Measurements from ENCODE around the gene MCCC1. TPM values are rescaled to one million over a fixed set of nuclear protein-coding genes. Genes with fewer than 3 reads are reported as not detected.
"Not testable (repeated sequence)": the region's sequence is repeated elsewhere in the genome, so short reads cannot be mapped to it uniquely, and the experiment has no call there.

Gene MCCC1
- total and polyA plus RNA-seq, 7 donors, result 8.2 to 24.4 (median 15.6) TPM

DNA sequence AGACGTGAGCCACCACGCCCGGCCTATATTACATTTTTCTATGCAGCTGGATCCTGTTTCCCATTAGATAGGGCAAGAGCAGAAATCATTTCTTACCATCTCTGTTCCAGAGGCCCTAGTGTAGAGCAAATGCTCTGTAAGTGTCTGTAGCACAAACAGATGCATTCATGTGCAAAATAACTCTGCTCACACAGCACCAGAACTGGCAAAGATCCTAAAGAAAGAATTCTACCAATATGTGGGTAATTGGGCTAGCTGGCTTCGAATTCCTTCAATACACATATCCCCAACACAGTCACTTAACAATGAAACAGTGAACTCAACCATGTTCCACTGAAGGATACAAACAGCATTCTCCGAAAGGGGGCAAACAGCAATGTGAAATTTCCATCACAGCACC lies 86.2 kb downstream of the MCCC1 start:
- Histone ChIP-seq H3K4me1 (no peaks in the 10 kb centered on the region), H3K9me3 (no peaks in the 10 kb centered on the region), H3K36me3 (ENCODE audit: insufficient read depth in 1 of 2, low read depth in 1 of 2) (peaks cover 0 to 32% of the 10 kb centered on the region in 2 donors), H3K27me3 (ENCODE audit: insufficient read depth in 3 of 3, low read length in 2 of 3) (no peaks in the 10 kb centered on the region), H3K4me3 (no peak overlapping the region), H3K27ac (no peak overlapping the region)
- DNase-seq, result no peak
- intact Hi-C loops (cut with DNase I), result no loop called here
- TF ChIP-seq, protein P1, sequence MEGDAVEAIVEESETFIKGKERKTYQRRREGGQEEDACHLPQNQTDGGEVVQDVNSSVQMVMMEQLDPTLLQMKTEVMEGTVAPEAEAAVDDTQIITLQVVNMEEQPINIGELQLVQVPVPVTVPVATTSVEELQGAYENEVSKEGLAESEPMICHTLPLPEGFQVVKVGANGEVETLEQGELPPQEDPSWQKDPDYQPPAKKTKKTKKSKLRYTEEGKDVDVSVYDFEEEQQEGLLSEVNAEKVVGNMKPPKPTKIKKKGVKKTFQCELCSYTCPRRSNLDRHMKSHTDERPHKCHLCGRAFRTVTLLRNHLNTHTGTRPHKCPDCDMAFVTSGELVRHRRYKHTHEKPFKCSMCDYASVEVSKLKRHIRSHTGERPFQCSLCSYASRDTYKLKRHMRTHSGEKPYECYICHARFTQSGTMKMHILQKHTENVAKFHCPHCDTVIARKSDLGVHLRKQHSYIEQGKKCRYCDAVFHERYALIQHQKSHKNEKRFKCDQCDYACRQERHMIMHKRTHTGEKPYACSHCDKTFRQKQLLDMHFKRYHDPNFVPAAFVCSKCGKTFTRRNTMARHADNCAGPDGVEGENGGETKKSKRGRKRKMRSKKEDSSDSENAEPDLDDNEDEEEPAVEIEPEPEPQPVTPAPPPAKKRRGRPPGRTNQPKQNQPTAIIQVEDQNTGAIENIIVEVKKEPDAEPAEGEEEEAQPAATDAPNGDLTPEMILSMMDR (IDR thresholded peaks at IDR 0.05), result no peak
- WGBS, 3 donors, result 89 to 96% (median 90%) methylated on average over 5 of the region's 5 CpGs
- ATAC-seq, result no peak

DNA sequence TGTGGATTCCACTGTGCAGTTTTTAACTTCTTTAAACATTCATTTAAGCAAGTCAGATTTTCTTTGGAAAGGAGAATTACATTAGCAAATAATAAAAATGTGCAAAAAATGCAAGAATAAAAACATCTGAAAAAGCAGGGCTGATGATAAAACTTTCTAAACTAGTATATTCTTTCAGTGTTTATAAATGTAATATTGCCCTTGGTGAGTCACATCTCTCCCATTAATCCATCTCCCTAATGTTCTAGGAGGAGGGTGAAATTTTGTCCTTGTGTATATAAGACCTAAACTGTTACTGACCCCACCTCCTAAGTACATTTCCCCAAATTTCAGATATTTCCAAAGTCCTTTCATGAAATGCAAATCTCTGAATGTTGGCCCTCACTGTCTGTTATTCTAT lies 90.5 kb downstream of the MCCC1 start:
- H3K4me1 ChIP-seq, result no peaks in the 10 kb centered on the region
- intact Hi-C loops (cut with DNase I), result no loop called here
- no peak overlapping the region for H3K4me3 ChIP-seq
- DNase-seq (no peak), ATAC-seq (no peak)
- no peak overlapping the region for H3K27ac ChIP-seq
- peaks cover 0 to 5% of the 10 kb centered on the region in 2 donors for H3K36me3 ChIP-seq (ENCODE audit: insufficient read depth in 1 of 2, low read depth in 1 of 2)
- H3K27me3 ChIP-seq (ENCODE audit: insufficient read depth in 3 of 3, low read length in 2 of 3), result no peaks in the 10 kb centered on the region
- H3K9me3 ChIP-seq, result no peaks in the 10 kb centered on the region
- TF ChIP-seq, protein P1 (IDR thresholded peaks at IDR 0.05), result no peak

DNA sequence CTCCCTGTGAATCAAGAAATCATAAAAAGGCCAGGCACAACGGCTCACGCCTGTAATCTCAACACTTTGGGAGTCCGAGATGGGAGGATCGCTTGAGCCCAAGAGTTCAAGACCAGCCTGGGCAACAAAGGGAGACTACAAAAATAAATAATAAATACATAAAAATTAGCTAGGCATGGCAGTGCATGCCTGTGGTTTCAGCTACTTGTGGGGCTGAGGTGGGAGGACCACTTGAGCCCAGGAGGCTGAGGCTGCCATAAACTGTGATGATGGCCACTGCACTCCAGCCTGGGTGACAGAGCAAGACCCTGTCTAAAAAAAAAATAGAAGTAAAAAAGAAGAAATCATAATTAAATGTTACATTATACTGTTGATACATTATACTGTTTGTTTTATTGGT lies 91.0 kb downstream of the MCCC1 start:
- Histone ChIP-seq H3K27ac (no peak overlapping the region), H3K4me3 (no peak overlapping the region), H3K4me1 (no peaks in the 10 kb centered on the region), H3K27me3 (ENCODE audit: insufficient read depth in 3 of 3, low read length in 2 of 3) (no peaks in the 10 kb centered on the region), H3K36me3 (ENCODE audit: insufficient read depth in 1 of 2, low read depth in 1 of 2) (peaks cover 0 to 5% of the 10 kb centered on the region in 2 donors), H3K9me3 (no peaks in the 10 kb centered on the region)
- TF ChIP-seq, protein P1 (IDR thresholded peaks at IDR 0.05), result no peak
- DNase-seq (no peak), ATAC-seq (no peak)
- intact Hi-C loops (cut with DNase I), result no loop called here
- WGBS, 3 donors, result 95 to 99% (median 95%) methylated on average over 4 of the region's 4 CpGs

DNA sequence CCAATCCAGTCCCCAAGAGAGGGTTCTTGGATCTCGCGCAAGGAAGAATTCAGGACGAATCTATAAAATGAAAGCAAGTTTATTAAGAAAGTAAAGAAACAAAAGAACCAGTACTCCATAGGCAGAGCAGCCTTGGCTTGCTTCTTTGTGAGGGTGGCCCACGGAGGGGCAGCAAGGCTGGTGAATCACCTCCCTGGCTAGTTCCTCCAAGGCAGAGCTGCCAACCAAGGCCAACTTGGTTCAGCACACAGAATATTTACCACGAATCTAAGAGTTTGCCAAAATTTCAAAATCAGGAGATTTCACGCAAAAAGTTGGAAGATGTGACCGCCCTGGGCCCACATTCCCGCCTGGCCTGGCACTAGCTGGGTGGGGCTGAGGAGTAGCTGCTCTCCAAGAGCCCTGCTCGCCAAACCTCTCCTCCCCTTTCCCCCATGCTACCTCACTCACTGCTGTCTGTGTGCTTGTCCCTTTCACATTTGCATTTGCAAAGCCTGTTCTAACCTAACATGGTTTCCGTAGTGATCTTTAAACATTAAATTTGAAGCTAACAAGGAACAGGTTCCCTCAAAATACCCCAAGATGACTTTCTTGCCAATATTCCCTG lies 92.8 kb downstream of the MCCC1 start:
- Histone ChIP-seq H3K27me3 (ENCODE audit: insufficient read depth in 3 of 3, low read length in 2 of 3) (no peaks in the 10 kb centered on the region), H3K4me3 (no peak overlapping the region), H3K36me3 (ENCODE audit: insufficient read depth in 1 of 2, low read depth in 1 of 2) (peaks cover 0 to 5% of the 10 kb centered on the region in 2 donors), H3K4me1 (no peaks in the 10 kb centered on the region), H3K27ac (no peak overlapping the region), H3K9me3 (no peaks in the 10 kb centered on the region)
- intact Hi-C loops (cut with DNase I), result no loop called here
- 75 to 83% (median 75%) methylated on average over 10 of the region's 10 CpGs for WGBS, 3 donors
- ATAC-seq, result no peak
- DNase-seq, result no peak
- TF ChIP-seq, protein P1 (IDR thresholded peaks at IDR 0.05), result no peak

DNA sequence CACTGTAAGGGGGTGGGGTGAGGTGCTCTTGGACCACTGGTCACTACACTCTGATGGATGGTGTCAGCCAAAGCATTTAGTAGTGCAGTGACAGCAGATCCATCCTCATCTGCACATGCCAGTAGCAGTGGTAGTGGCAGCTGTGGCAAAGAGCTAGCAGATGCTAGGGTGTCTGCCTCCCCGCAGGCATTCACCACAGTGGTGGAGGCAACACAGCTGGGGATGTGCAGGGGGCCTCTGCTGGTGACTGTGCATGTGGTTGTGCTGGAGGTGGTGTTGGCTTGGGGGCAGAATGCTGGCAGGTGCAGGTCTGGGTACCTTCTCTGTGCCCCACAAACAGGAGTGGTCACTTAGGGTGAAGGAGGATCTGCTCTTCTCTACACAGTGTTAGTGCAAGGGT lies 99.5 kb downstream of the MCCC1 start:
- Histone ChIP-seq H3K36me3 (ENCODE audit: insufficient read depth in 1 of 2, low read depth in 1 of 2) (no peaks in the 10 kb centered on the region), H3K4me3 (no peak overlapping the region), H3K9me3 (peaks cover 3% of the 10 kb centered on the region), H3K4me1 (no peaks in the 10 kb centered on the region), H3K27me3 (ENCODE audit: insufficient read depth in 3 of 3, low read length in 2 of 3) (no peaks in the 10 kb centered on the region), H3K27ac (no peak overlapping the region)
- ATAC-seq (no peak), DNase-seq (no peak)
- TF ChIP-seq, protein P1 (IDR thresholded peaks at IDR 0.05), result no peak
- intact Hi-C loops (cut with DNase I), result no loop called here
- WGBS, 3 donors, result 53 to 66% (median 59%) methylated on average over 1 of the region's 1 CpG

DNA sequence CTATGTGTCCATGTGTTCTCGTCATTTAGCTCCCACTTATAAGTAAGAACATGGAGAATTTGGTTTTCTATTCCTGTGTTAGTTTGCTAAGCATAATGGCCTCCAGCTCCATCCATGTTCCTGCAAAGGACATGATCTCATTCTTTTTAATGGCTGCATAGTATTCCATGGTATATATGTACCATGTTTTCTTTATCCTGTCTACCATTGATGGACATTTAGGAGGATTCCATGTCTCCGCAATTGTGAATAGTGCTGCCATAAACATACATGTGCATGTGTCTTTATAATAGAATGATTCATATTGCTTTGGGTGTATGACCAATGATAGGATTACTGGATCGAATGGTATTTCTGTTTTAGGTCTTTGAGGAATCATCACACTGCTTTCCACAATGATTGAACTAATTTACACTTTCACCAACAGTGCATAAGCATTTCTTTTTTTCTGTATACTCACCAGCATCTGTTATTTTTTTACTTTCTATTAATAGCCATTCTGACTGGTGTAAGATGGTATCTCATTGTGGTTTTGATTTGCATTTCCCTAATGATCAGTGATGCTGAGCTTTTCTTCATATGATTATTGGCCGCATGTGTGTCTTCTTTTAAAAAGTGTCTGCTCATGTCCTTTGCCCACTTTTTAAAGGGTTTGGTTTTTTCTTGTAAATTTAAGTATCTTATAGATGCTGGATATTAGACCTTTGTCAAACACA lies 105.7 kb downstream of the MCCC1 start:
- H3K9me3 ChIP-seq; DNase-seq; ATAC-seq; H3K27me3 ChIP-seq (ENCODE audit: insufficient read depth in 3 of 3, low read length in 2 of 3); intact Hi-C loops (cut with DNase I); H3K4me3 ChIP-seq; H3K36me3 ChIP-seq (ENCODE audit: insufficient read depth in 1 of 2, low read depth in 1 of 2); H3K27ac ChIP-seq; H3K4me1 ChIP-seq: not testable (repeated sequence)
- 95 to 96% (median 95%) methylated on average over 4 of the region's 4 CpGs for WGBS, 3 donors
